GM21737 (cell line): ENCODE measurements around the gene ERP29.
"Not testable (repeated sequence)": the region's sequence is repeated elsewhere in the genome, so short reads cannot be mapped to it uniquely, and the experiment has no call there.

ENCODE experiments used
- ATAC-seq: cut with Tn5 transposase; IDR thresholded peaks from one replicate; pipeline ENCODE4 v1.9.1; 2021; ENCODE audit warnings: mild to moderate bottlenecking, moderate library complexity; ENCODE audit not compliant: unreplicated experiment

ERP29 gene

GRCh38 chr12:112000820-112001219 is 12.4 kb upstream of the ERP29 start:
- no peak for ATAC-seq

- ATAC-seq = no peak
Measured at GRCh38 chr12:112001576-112001975, 11.7 kb upstream of the ERP29 start.

- no peak for ATAC-seq
Measured at GRCh38 chr12:112004041-112004440, 9.2 kb upstream of the ERP29 start.

DNA sequence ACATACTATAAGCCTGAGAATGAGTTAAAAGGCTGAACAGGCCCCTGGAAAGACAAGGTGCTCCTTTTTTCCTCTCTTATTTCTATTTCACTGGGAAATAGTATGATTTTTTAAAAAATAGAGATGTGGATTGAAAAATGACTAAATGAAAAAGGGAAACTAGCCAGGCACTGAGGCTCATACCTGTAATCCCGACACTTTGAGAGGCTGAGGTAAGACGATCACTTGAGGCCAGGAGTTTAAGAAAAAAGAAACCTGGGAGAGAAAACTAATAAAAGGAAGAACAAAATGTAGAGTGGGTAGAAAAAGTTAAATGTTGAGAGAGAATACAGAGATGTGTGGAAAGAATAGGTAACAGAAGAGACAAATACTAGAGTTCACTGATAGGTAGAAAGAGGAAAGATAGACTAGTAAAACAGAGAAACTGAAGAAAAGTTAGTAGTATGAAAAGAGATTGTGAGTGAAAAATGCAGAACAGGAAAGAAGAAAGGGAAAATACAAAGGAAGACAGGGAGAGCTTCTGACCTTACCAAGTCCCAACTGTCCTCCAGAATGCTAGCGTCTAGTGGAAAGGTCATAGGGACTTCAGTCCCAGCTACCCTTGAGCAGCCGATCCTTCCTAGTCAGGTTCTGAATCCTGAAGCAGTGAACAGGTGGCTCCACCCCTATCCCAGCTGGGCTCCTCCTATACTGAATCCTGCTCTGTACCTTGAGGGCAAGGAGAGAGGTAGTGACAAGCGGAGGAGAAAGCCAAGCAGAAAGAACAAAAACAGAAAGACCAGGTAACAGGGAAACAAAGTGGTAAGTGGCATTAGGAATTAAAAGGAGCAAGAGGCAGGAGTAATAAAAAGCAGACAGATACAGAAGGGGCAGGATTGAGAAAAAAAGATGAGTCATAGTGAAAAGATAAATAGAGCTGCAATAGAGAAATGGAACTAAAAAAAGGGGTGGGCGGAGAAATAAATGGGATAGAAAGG is 7.5 kb upstream of the ERP29 start:
- ATAC-seq = no peak

- ATAC-seq = no peak
Measured at GRCh38 chr12:112007945-112008344, 5.3 kb upstream of the ERP29 start.

- ATAC-seq = no peak
Measured at GRCh38 chr12:112008918-112009317, 4.3 kb upstream of the ERP29 start.

GRCh38 chr12:112009596-112009995 is 3.6 kb upstream of the ERP29 start:
- ATAC-seq = not testable (repeated sequence)

DNA sequence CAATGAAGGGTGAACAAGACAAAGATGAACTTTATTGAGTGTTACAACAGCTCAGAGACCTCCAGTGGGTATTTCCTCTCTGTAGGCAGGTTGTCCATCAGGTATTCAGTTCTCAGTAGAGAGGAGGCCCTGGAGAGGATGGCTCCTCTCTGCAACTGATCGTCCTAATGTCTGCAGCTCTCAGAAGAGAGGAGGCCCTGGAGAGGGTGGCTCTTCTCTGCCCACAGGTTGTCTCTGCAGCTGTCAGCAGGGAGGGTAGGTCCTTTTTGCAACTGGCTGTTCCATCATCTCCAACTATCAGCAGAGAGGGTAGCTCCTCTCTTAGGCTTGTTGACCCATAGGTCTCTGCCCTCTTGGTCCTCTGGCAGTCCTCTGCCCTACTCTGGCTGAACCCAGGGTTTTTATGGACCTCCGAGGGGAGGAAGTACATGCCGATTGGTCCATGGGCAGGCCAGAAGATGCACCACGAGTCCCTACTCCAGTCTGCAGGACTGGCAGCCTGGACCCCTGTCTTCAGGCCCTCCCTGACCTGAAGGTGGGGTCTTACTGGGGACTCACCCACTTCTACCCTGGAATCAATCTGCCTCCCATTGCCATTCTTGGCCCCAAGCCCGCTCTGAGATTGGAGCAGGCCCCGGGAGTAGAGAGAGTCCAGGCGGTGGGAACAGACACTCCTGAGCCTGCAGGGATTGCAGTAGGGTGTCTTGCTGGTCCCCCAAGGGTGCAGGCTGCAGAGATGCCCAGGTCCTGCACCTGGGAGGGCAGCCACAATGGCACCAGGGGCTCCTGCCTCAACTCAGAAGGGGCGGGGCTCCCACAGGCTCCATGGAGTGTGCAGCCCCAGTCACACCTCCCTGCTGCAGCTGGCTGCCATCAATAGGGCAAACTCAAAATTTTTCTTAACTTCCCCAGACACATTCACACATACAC is 2.5 kb upstream of the ERP29 start:
- ATAC-seq = no peak

- no peak for ATAC-seq
Measured at GRCh38 chr12:112011685-112012084, 1.5 kb upstream of the ERP29 start.

DNA sequence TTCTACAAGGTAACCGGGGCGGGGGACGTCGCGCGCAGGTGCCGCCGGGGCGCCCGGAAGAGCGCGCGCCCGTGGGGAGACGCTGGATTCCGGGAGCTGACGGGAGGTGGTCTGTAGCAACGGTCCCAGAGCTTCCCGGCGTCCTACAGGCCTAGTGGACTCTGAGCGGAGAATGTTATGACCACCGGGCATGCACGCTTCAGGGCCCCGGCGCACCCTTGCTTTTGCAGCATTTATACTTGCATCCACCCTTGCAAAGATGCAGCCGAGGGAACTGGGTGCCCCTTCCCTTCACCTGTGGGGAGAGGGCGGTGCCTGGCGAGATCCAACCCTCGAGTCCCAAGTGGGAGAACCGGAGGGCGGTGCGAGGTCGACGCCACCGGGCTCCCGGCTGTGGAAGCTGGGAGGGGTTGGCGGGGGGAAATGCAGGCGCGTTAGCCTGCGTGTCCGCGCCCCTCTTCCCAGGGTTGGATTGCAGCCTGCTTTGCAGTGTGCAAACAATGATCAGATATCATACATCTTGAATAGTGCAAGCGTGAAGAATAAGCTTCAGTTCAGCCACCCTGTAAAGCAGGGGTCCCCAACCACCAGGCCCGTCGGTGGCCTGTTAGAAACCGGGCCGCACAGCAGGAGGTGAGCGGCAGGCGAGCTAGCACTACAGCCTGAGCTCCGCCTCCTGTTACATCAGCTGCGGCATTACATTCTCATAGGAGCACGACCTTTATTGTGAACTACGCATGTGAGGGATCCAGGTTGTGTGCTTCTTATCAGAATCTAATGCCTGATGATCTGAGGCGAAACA is 576 bp downstream of the ERP29 start:
- peak; percentile 27 for ATAC-seq

- ATAC-seq = no peak
Measured at GRCh38 chr12:112015938-112016337, 2.7 kb downstream of the ERP29 start.

DNA sequence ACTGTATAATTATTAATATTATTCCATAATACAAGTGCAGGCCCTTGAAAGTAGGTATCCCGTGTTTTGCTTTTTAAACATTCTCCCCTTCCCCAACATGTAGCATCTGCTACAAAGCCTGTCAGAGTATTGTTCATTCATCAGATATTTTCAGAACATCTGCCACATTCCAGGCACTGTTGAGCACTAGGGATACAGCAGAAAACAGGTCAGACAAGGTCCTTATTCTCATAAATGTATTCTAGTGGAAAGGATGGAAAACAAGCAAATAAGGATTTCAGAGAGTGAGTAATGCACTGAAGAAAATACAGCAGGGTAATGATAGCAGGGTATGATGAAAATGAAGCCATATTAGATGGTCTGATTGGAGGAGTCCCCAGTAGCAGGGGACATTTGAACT is 3.8 kb downstream of the ERP29 start:
- no peak for ATAC-seq

GRCh38 chr12:112018571-112019237 is 5.5 kb downstream of the ERP29 start:
- ATAC-seq = no peak

- ATAC-seq = no peak
Measured at GRCh38 chr12:112020947-112021457, 7.8 kb downstream of the ERP29 start.

DNA sequence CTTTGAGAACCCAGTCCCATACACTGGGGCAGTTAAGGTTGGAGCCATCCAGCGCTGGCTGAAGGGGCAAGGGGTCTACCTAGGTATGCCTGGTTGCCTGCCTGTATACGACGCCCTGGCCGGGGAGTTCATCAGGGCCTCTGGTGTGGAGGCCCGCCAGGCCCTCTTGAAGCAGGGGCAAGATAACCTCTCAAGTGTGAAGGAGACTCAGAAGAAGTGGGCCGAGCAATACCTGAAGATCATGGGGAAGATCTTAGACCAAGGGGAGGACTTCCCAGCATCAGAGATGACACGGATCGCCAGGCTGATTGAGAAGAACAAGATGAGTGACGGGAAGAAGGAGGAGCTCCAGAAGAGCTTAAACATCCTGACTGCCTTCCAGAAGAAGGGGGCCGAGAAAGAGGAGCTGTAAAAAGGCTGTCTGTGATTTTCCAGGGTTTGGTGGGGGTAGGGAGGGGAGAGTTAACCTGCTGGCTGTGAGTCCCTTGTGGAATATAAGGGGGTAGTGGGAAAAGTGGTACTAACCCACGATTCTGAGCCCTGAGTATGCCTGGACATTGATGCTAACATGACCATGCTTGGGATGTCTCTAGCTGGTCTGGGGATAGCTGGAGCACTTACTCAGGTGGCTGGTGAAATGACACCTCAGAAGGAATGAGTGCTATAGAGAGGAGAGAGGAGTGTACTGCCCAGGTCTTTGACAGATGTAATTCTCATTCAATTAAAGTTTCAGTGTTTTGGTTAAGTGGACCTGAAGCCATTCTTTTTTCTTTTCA is 9.2 kb downstream of the ERP29 start:
- no peak for ATAC-seq

- ATAC-seq = no peak
Measured at GRCh38 chr12:112023759-112024396, 10.7 kb downstream of the ERP29 start.

DNA sequence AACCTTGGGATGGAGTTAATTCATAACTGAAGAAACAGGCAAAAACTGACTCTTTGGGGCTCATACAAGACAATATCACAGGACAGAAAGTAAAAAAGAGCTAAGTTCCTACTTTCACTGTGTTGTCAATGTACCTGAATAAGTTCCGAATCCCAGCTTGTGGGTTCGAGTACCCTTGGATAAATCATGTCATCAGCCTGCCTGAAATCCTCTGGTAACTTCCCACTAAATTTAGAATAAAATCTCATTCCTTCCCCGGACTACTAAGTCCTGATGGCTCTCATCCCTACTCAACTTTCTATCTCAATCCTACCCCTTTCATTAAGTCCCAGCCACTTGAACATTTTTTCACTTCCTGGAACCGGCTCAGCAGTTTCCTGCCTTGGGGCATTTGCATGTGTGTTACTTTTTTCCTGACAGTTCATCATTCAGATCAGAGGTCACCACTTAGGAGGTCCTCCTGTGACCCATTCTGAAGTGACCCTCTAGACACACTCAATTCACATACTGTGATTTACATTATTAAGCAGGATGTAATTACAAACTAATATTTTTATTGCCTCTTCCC is 12.7 kb downstream of the ERP29 start:
- ATAC-seq = no peak

GRCh38 chr12:112029301-112029700 is 16.1 kb downstream of the ERP29 start:
- ATAC-seq = no peak
